Erythroblast (primary cell): ENCODE results near the gene NELFCD.

Experiments used
- GATA1 ChIP-seq: IDR thresholded peaks from 2 replicates; pipeline ENCODE4 v1.6.1; 2011; ENCODE audit warnings: low read depth, mild to moderate bottlenecking, control low read depth, low read length, moderate library complexity
- POLR2A ChIP-seq: IDR thresholded peaks from 2 replicates; pipeline ENCODE4 v1.6.1; 2011; ENCODE audit warnings: mild to moderate bottlenecking, low read length

DNA sequence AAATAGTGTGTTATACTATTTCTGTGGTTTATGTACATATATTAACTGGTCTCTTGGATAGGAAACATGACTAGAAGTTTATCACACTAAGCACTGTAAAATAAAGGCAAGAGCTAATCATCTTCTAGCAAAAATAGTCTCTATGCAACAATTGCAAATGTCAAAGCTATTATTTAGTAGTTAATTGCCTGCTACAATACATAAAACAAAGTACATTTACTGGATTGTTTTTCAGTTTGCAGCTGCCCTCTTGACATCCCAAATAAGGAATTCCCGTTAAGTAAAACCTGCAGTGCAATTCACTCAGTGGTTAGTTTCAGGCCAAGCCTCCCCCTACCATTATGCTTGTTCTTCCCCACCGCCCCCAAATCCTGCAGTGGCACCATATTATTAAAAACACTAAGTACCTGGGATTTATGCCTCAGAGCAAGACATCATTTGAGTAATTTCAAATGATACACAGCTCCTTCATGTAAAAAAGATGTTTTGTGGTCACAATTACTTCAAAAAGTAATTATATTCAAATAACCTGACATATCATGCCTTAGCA lies 52.6 kb downstream of the NELFCD start:
- TF ChIP-seq POLR2A (no peak), GATA1 (no peak)
